OCI-LY1 (cell line): Measurements from ENCODE around the gene SRPRB.

ENCODE experiments used
- EZH2 ChIP-seq: fragments of 200-600 bp; sonication (generic), shearing (Covaris generic); IDR thresholded peaks from 2 replicates; pipeline ENCODE4 v1.8.0; 2017; ENCODE audit warnings: borderline replicate concordance, mixed run types, mild to moderate bottlenecking, antibody characterized with exemption, low read length, moderate library complexity, mixed read lengths
- TF ChIP-seq, protein P1 (sequence below): fragments of 200-600 bp; sonication (generic), shearing (Covaris generic); IDR thresholded peaks from 2 replicates; pipeline ENCODE4 v1.5.1; 2017; ENCODE audit warnings: mild to moderate bottlenecking, antibody characterized with exemption, low read length, moderate library complexity, mixed read lengths

DNA sequence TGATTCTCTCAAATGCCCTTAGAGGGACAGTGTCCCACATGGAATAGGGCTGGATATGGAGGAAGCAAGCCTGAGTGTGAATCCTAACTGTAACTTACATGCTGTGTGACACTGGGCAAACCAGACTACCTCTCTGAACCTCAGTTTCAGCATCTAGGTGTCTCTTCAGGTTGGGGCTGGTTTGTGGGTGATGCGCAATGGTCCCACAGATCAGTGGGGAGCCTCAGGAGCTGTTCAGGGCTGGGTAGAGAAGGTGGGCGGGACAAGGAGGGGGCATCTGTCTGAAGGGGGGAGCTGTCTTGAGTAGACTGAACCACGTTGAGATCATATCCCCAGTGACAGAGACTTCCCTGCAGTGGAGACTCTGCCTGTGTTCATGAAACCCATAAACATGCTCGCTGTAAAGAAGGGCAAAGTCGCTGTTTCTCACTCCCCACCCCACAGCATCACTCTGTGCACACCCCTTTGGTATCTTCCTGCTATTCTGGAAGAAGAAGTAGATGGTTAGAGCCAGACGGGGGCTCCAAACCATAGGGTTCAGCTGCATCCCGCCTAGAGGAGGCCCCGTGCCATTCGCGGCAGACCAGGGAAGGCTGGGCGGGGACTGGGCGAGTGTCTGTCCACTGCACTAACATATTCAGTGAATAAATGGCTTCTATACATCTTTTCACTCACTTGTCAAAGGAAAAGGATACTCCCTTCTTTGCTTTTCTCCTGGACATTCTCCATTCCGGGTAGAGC lies 28.4 kb downstream of the SRPRB start:
- TF ChIP-seq, protein P1, sequence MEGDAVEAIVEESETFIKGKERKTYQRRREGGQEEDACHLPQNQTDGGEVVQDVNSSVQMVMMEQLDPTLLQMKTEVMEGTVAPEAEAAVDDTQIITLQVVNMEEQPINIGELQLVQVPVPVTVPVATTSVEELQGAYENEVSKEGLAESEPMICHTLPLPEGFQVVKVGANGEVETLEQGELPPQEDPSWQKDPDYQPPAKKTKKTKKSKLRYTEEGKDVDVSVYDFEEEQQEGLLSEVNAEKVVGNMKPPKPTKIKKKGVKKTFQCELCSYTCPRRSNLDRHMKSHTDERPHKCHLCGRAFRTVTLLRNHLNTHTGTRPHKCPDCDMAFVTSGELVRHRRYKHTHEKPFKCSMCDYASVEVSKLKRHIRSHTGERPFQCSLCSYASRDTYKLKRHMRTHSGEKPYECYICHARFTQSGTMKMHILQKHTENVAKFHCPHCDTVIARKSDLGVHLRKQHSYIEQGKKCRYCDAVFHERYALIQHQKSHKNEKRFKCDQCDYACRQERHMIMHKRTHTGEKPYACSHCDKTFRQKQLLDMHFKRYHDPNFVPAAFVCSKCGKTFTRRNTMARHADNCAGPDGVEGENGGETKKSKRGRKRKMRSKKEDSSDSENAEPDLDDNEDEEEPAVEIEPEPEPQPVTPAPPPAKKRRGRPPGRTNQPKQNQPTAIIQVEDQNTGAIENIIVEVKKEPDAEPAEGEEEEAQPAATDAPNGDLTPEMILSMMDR: no peak
- TF ChIP-seq EZH2: no peak
